HepG2 (cell line): ENCODE data around the gene ZBTB2. TPM values are rescaled to one million over a fixed set of nuclear protein-coding genes. Genes with fewer than 3 reads are reported as not detected.

Experiments used
- CREB1 ChIP-seq, 2 experiments: fragments of 450-650 bp in 1 of 2; IDR thresholded peaks; 2 replicates each; pipeline ENCODE4 v1.6.1; 2016 to 2017; ENCODE audit warnings: control low read depth in 1 of 2, mild to moderate bottlenecking in 1 of 2, missing compliant biosample characterization in 1 of 2, missing genetic modification characterization in 1 of 2
- GABPA ChIP-seq, 2 experiments: IDR thresholded peaks; 2 replicates each; pipeline ENCODE4 v1.6.1; 2011 to 2016; ENCODE audit warnings: low read depth in 2 of 2, low read length in 1 of 2, missing biosample characterization in 1 of 2, missing genetic modification characterization in 1 of 2
- HMG20A ChIP-seq: IDR thresholded peaks from 2 replicates; pipeline ENCODE4 v1.6.1; 2016; ENCODE audit warnings: borderline replicate concordance
- ISX ChIP-seq: sonication (generic); formaldehyde crosslinking; conservative IDR thresholded peaks from 2 replicates; pipeline ENCODE4 v1.5.0; 2020; ENCODE audit warnings: missing genetic modification reagents
- KDM5A ChIP-seq: fragments of 200-600 bp; sonication (generic); IDR thresholded peaks from 2 replicates; pipeline ENCODE4 v1.7.0; 2018; ENCODE audit warnings: antibody characterized with exemption, mild to moderate bottlenecking, low read length, borderline replicate concordance
- MYC ChIP-seq: sonication (generic); formaldehyde crosslinking; IDR thresholded peaks from 2 replicates; pipeline ENCODE4 v1.9.0; 2021; ENCODE audit warnings: missing genetic modification reagents, borderline replicate concordance
- MZF1 ChIP-seq: sonication (generic); formaldehyde crosslinking; IDR thresholded peaks from 2 replicates; pipeline ENCODE4 v1.8.1; 2023; ENCODE audit warnings: mild to moderate bottlenecking, missing genetic modification reagents, borderline replicate concordance
- NFYC ChIP-seq: IDR thresholded peaks from 2 replicates; pipeline ENCODE4 v1.6.1; 2016; ENCODE audit warnings: missing genetic modification reagents, missing compliant biosample characterization
- PHF5A ChIP-seq: IDR thresholded peaks from one replicate; pipeline ENCODE4 v1.6.1; 2018; ENCODE audit warnings: low read depth, missing genetic modification reagents; ENCODE audit not compliant: unreplicated experiment
- RCOR2 ChIP-seq: IDR thresholded peaks from 2 replicates; pipeline ENCODE4 v1.6.1; 2016; ENCODE audit warnings: missing biosample characterization, missing genetic modification reagents
- RXRA ChIP-seq: sonication (generic); formaldehyde crosslinking; IDR thresholded peaks from 2 replicates; pipeline ENCODE4 v1.5.1; 2020; ENCODE audit warnings: missing genetic modification reagents
- SAFB2 ChIP-seq: sonication (generic); formaldehyde crosslinking; IDR thresholded peaks from 2 replicates; pipeline ENCODE4 v1.5.1; 2020; ENCODE audit warnings: missing genetic modification reagents, low read depth, mild to moderate bottlenecking, borderline replicate concordance
- SOX5 ChIP-seq: IDR thresholded peaks from 2 replicates; pipeline ENCODE4 v1.6.1; 2016; ENCODE audit warnings: borderline replicate concordance
- TSC22D2 ChIP-seq: sonication (generic); formaldehyde crosslinking; IDR thresholded peaks from 2 replicates; pipeline ENCODE4 v1.5.1; 2020; ENCODE audit warnings: missing genetic modification reagents, mild to moderate bottlenecking, borderline replicate concordance
- U2AF2 ChIP-seq: fragments of 200-400 bp; formaldehyde crosslinking; IDR thresholded peaks from 2 replicates; pipeline ENCODE4 v1.6.1; 2017; ENCODE audit warnings: low read depth, mild to moderate bottlenecking, low read length
- ZNF441 ChIP-seq: sonication (generic); formaldehyde crosslinking; IDR thresholded peaks from 2 replicates; pipeline ENCODE4 v1.7.0; 2021; ENCODE audit warnings: missing genetic modification reagents, borderline replicate concordance
- ZNF546 ChIP-seq: sonication (generic); formaldehyde crosslinking; conservative IDR thresholded peaks from 2 replicates; pipeline ENCODE4 v1.8.1; 2023; ENCODE audit warnings: mild to moderate bottlenecking, missing genetic modification reagents
- ZNF713 ChIP-seq: sonication (generic); formaldehyde crosslinking; IDR thresholded peaks from 2 replicates; pipeline ENCODE4 v1.4.0; 2020; ENCODE audit warnings: mild to moderate bottlenecking, missing genetic modification reagents
- ZNF746 ChIP-seq: sonication (generic); formaldehyde crosslinking; IDR thresholded peaks from 2 replicates; pipeline ENCODE4 v1.8.0; 2022; ENCODE audit warnings: mild to moderate bottlenecking, missing genetic modification reagents
- ZSCAN29 ChIP-seq: sonication (generic); formaldehyde crosslinking; conservative IDR thresholded peaks from 2 replicates; pipeline ENCODE4 v1.4.0; 2020; ENCODE audit warnings: mild to moderate bottlenecking, missing genetic modification reagents
- polyA plus RNA-seq, 8 experiments: library from polyadenylated mRNA; depleted of rRNA in 3 of 8; stranded (reverse) in 7 of 8; unstranded in 1 of 8; fragments of >200 nt; fragmentation: Illumina TruSeq in 4 of 8; extraction: Trizol in 4 of 8; gene quantifications; 2 replicates each; pipeline versions ENCODE4 v1.2.1 to v1.2.3, GENCODE V29; 2011 to 2016; ENCODE audit warnings: low read depth in 4 of 8, missing spikeins in 1 of 8, mixed read lengths in 1 of 8; ENCODE audit not compliant: insufficient read depth in 1 of 8
- total RNA-seq, 5 experiments: library from RNA; depleted of rRNA; stranded (reverse); fragments of >200 nt; fragmentation: Illumina TruSeq; extraction: Trizol; gene quantifications; 2 replicates each; pipeline ENCODE4 v1.2.3, GENCODE V29; 2016; ENCODE audit warnings: low read depth in 1 of 5
- TF ChIP-seq, protein P1 (sequence below): sonication (generic); formaldehyde crosslinking; IDR thresholded peaks from 2 replicates; pipeline ENCODE4 v1.9.0; 2021; ENCODE audit warnings: missing genetic modification reagents, mild to moderate bottlenecking, borderline replicate concordance
- TF ChIP-seq, protein P2 (sequence below): sonication (generic); formaldehyde crosslinking; conservative IDR thresholded peaks from 2 replicates; pipeline ENCODE4 v1.8.0; 2022; ENCODE audit warnings: mild to moderate bottlenecking, moderate library complexity, missing genetic modification reagents
- TF ChIP-seq, protein P3 (sequence below): sonication (generic); formaldehyde crosslinking; IDR thresholded peaks from 2 replicates; pipeline ENCODE4 v1.5.1; 2020; ENCODE audit warnings: missing genetic modification reagents, mild to moderate bottlenecking, borderline replicate concordance

Gene ZBTB2
- total and polyA plus RNA-seq, 2 of the 13 experiments (the other 11 are each of a cell fraction or from before 2014, with no cell fraction given), result 15.4 to 22.8 TPM

DNA sequence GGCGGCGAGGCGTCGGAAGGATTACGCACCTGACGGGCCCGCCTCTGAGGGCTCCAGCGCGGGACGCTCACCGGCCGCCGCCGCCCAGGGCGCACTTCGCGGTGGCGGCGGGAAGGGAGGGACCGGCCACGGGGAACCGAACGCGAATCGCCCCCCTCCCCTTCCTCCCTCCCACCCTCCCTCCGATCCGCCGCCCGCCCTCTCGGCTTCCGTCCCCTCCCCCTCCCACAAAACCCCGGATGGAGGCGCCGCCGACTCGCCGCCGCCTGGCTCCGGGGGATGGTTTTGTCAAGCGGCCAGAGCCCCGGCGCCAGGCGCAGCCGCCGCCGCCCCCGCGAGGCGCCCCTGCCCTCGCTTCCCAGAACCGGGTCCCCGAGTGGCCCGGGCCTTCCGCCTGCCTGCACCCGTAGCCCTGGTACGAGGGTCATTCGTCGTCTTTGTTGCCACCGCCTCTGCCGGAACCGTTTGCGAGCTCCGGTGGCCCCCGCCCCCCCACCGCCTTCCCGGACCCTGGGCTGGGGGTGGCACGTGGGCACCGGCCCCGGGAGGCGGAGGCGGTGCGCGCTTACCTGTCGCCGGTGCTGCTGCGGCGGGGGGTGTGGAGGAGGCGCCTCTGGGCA lies 398 bp downstream of the ZBTB2 start (continued):
- TF ChIP-seq, protein P1, sequence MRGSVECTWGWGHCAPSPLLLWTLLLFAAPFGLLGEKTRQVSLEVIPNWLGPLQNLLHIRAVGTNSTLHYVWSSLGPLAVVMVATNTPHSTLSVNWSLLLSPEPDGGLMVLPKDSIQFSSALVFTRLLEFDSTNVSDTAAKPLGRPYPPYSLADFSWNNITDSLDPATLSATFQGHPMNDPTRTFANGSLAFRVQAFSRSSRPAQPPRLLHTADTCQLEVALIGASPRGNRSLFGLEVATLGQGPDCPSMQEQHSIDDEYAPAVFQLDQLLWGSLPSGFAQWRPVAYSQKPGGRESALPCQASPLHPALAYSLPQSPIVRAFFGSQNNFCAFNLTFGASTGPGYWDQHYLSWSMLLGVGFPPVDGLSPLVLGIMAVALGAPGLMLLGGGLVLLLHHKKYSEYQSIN (CRISPR knock-in tag), result no peak
- TF ChIP-seq, protein P2, sequence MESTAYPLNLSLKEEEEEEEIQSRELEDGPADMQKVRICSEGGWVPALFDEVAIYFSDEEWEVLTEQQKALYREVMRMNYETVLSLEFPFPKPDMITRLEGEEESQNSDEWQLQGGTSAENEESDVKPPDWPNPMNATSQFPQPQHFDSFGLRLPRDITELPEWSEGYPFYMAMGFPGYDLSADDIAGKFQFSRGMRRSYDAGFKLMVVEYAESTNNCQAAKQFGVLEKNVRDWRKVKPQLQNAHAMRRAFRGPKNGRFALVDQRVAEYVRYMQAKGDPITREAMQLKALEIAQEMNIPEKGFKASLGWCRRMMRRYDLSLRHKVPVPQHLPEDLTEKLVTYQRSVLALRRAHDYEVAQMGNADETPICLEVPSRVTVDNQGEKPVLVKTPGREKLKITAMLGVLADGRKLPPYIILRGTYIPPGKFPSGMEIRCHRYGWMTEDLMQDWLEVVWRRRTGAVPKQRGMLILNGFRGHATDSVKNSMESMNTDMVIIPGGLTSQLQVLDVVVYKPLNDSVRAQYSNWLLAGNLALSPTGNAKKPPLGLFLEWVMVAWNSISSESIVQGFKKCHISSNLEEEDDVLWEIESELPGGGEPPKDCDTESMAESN (CRISPR knock-in tag), result no peak; the same call in none of the 2 replicates
- TF ChIP-seq KDM5A (peak; percentile 54; the same call in 1 of the 2 replicates), RCOR2 (CRISPR knock-in tag) (no peak), NFYC (no peak), ZNF546 (CRISPR knock-in tag) (no peak), RXRA (CRISPR knock-in tag) (no peak; the same call in 1 of the 2 replicates), ZNF713 (CRISPR knock-in tag) (no peak), MYC (CRISPR knock-in tag) (no peak; the same call in 1 of the 2 replicates), MZF1 (CRISPR knock-in tag) (no peak), ZSCAN29 (CRISPR knock-in tag) (no peak), U2AF2 (no peak), SAFB2 (peak; percentile 62; the same call in 1 of the 2 replicates), ISX (CRISPR knock-in tag) (no peak), CREB1 (IDR thresholded peaks at IDR 0.05) (no peak), CREB1 (CRISPR knock-in tag; IDR thresholded peaks at IDR 0.05) (no peak), SOX5 (0 out of 2 replicates have a peak, but pooled peaks have one; percentile 9), HMG20A (no peak), TSC22D2 (CRISPR knock-in tag) (no peak), ZNF746 (CRISPR knock-in tag) (peak; percentile 94), GABPA (IDR thresholded peaks at IDR 0.05; ENCODE audit: low read depth, low read length) (no peak), GABPA (CRISPR knock-in tag; IDR thresholded peaks at IDR 0.05; ENCODE audit: low read depth) (no peak; the same call in 1 of the 2 replicates), ZNF441 (no peak; the same call in 1 of the 2 replicates), PHF5A (no peak)
- TF ChIP-seq, protein P3, sequence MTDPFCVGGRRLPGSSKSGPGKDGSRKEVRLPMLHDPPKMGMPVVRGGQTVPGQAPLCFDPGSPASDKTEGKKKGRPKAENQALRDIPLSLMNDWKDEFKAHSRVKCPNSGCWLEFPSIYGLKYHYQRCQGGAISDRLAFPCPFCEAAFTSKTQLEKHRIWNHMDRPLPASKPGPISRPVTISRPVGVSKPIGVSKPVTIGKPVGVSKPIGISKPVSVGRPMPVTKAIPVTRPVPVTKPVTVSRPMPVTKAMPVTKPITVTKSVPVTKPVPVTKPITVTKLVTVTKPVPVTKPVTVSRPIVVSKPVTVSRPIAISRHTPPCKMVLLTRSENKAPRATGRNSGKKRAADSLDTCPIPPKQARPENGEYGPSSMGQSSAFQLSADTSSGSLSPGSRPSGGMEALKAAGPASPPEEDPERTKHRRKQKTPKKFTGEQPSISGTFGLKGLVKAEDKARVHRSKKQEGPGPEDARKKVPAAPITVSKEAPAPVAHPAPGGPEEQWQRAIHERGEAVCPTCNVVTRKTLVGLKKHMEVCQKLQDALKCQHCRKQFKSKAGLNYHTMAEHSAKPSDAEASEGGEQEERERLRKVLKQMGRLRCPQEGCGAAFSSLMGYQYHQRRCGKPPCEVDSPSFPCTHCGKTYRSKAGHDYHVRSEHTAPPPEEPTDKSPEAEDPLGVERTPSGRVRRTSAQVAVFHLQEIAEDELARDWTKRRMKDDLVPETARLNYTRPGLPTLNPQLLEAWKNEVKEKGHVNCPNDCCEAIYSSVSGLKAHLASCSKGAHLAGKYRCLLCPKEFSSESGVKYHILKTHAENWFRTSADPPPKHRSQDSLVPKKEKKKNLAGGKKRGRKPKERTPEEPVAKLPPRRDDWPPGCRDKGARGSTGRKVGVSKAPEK (CRISPR knock-in tag), result no peak
